ENCODE measurements around the gene PRR5L.

PRR5L gene

GRCh38 chr11:36453678-36454077, 157.6 kb downstream of the PRR5L start:
- Histone ChIP-seq H3K27ac (ENCODE audit: low read depth, low read length) (no peak overlapping the region), H3K4me3 (ENCODE audit: low read depth in 1 of 2, low read length in 2 of 2) (no peak overlapping the region), H3K9ac (ENCODE audit: low read depth in 1 of 2, low read length in 2 of 2) (no peak overlapping the region), H3K36me3 (ENCODE audit: control insufficient read depth in 1 of 2, insufficient read depth in 2 of 2, low read length in 2 of 2) (peaks cover 15 to 30% of the 10 kb centered on the region in 2 donors), H3K4me1 (ENCODE audit: control insufficient read depth in 1 of 2, insufficient read depth in 2 of 2, low read length in 2 of 2) (peaks cover 23 to 26% of the 10 kb centered on the region in 2 donors), H3K9me3 (ENCODE audit: control insufficient read depth in 1 of 2, low read length in 2 of 2) (no peaks in the 10 kb centered on the region), H3K27me3 (ENCODE audit: control insufficient read depth in 1 of 2, insufficient read depth in 2 of 2, low read length in 2 of 2) (no peaks in the 10 kb centered on the region)

GRCh38 chr11:36454551-36454940, 158.5 kb downstream of the PRR5L start:
- Histone ChIP-seq H3K4me1 (ENCODE audit: control insufficient read depth in 1 of 2, insufficient read depth in 2 of 2, low read length in 2 of 2) (peaks cover 23 to 25% of the 10 kb centered on the region in 2 donors), H3K4me3 (ENCODE audit: low read depth in 1 of 2, low read length in 2 of 2) (no peak overlapping the region), H3K9me3 (ENCODE audit: control insufficient read depth in 1 of 2, low read length in 2 of 2) (no peaks in the 10 kb centered on the region), H3K36me3 (ENCODE audit: control insufficient read depth in 1 of 2, insufficient read depth in 2 of 2, low read length in 2 of 2) (peaks cover 15 to 30% of the 10 kb centered on the region in 2 donors), H3K27me3 (ENCODE audit: control insufficient read depth in 1 of 2, insufficient read depth in 2 of 2, low read length in 2 of 2) (no peaks in the 10 kb centered on the region), H3K27ac (ENCODE audit: low read depth, low read length) (no peak overlapping the region), H3K9ac (ENCODE audit: low read depth in 1 of 2, low read length in 2 of 2) (no peak overlapping the region)

GRCh38 chr11:36454941-36455631, 159.0 kb downstream of the PRR5L start:
- peak overlapping the region; percentile 41 for H3K27ac ChIP-seq (ENCODE audit: low read depth, low read length)
- H3K36me3 ChIP-seq (ENCODE audit: control insufficient read depth in 1 of 2, insufficient read depth in 2 of 2, low read length in 2 of 2), result peaks cover 15 to 30% of the 10 kb centered on the region in 2 donors
- peaks cover 17 to 19% of the 10 kb centered on the region in 2 donors for H3K4me1 ChIP-seq (ENCODE audit: control insufficient read depth in 1 of 2, insufficient read depth in 2 of 2, low read length in 2 of 2)

GRCh38 chr11:36455658-36456111, 159.6 kb downstream of the PRR5L start:
- peak overlapping the region; percentile 41 for H3K27ac ChIP-seq (ENCODE audit: low read depth, low read length)
- no peaks in the 10 kb centered on the region for H3K9me3 ChIP-seq (ENCODE audit: control insufficient read depth in 1 of 2, low read length in 2 of 2)
- H3K36me3 ChIP-seq (ENCODE audit: control insufficient read depth in 1 of 2, insufficient read depth in 2 of 2, low read length in 2 of 2), result peaks cover 15 to 30% of the 10 kb centered on the region in 2 donors
- peak overlapping the region in 1 of 2 donors; percentile 7 for H3K9ac ChIP-seq (ENCODE audit: low read depth in 1 of 2, low read length in 2 of 2)
- H3K27me3 ChIP-seq (ENCODE audit: control insufficient read depth in 1 of 2, insufficient read depth in 2 of 2, low read length in 2 of 2), result no peaks in the 10 kb centered on the region
- peaks cover 13% of the 10 kb centered on the region in 2 donors for H3K4me1 ChIP-seq (ENCODE audit: control insufficient read depth in 1 of 2, insufficient read depth in 2 of 2, low read length in 2 of 2)
- H3K4me3 ChIP-seq (ENCODE audit: low read depth in 1 of 2, low read length in 2 of 2), result no peak overlapping the region

More at GRCh38 chr11:36454941-36455631, 159.0 kb downstream of the PRR5L start:
- Histone ChIP-seq H3K9ac (ENCODE audit: low read depth in 1 of 2, low read length in 2 of 2) (no peak overlapping the region), H3K4me3 (ENCODE audit: low read depth in 1 of 2, low read length in 2 of 2) (no peak overlapping the region), H3K9me3 (ENCODE audit: control insufficient read depth in 1 of 2, low read length in 2 of 2) (no peaks in the 10 kb centered on the region), H3K27me3 (ENCODE audit: control insufficient read depth in 1 of 2, insufficient read depth in 2 of 2, low read length in 2 of 2) (no peaks in the 10 kb centered on the region)

GRCh38 chr11:36456156-36456555, 160.1 kb downstream of the PRR5L start:
- Histone ChIP-seq H3K9ac (ENCODE audit: low read depth in 1 of 2, low read length in 2 of 2) (peak overlapping the region; percentile 7 to 38), H3K4me1 (ENCODE audit: control insufficient read depth in 1 of 2, insufficient read depth in 2 of 2, low read length in 2 of 2) (peaks cover 8 to 9% of the 10 kb centered on the region in 2 donors)

GRCh38 chr11:36458129-36458915, 162.2 kb downstream of the PRR5L start:
- H3K9me3 ChIP-seq (ENCODE audit: control insufficient read depth in 1 of 2, low read length in 2 of 2), result no peaks in the 10 kb centered on the region
- no peak overlapping the region for H3K27ac ChIP-seq (ENCODE audit: low read depth, low read length)
- H3K9ac ChIP-seq (ENCODE audit: low read depth in 1 of 2, low read length in 2 of 2), result no peak overlapping the region
- H3K27me3 ChIP-seq (ENCODE audit: control insufficient read depth in 1 of 2, insufficient read depth in 2 of 2, low read length in 2 of 2), result no peaks in the 10 kb centered on the region
- no peak overlapping the region for H3K4me3 ChIP-seq (ENCODE audit: low read depth in 1 of 2, low read length in 2 of 2)
- H3K36me3 ChIP-seq (ENCODE audit: control insufficient read depth in 1 of 2, insufficient read depth in 2 of 2, low read length in 2 of 2), result peaks cover 5 to 25% of the 10 kb centered on the region in 2 donors
- peaks cover 3 to 9% of the 10 kb centered on the region in 2 donors for H3K4me1 ChIP-seq (ENCODE audit: control insufficient read depth in 1 of 2, insufficient read depth in 2 of 2, low read length in 2 of 2)

More at GRCh38 chr11:36456156-36456555, 160.1 kb downstream of the PRR5L start:
- H3K27me3 ChIP-seq (ENCODE audit: control insufficient read depth in 1 of 2, insufficient read depth in 2 of 2, low read length in 2 of 2), result no peaks in the 10 kb centered on the region
- no peaks in the 10 kb centered on the region for H3K9me3 ChIP-seq (ENCODE audit: control insufficient read depth in 1 of 2, low read length in 2 of 2)
- peaks cover 10 to 25% of the 10 kb centered on the region in 2 donors for H3K36me3 ChIP-seq (ENCODE audit: control insufficient read depth in 1 of 2, insufficient read depth in 2 of 2, low read length in 2 of 2)
- no peak overlapping the region for H3K4me3 ChIP-seq (ENCODE audit: low read depth in 1 of 2, low read length in 2 of 2)
- peak overlapping the region; percentile 60 for H3K27ac ChIP-seq (ENCODE audit: low read depth, low read length)

- Histone ChIP-seq H3K4me3 (ENCODE audit: low read depth in 1 of 2, low read length in 2 of 2) (no peak overlapping the region), H3K4me1 (ENCODE audit: control insufficient read depth in 1 of 2, insufficient read depth in 2 of 2, low read length in 2 of 2) (peaks cover 3 to 9% of the 10 kb centered on the region in 2 donors), H3K27ac (ENCODE audit: low read depth, low read length) (no peak overlapping the region), H3K27me3 (ENCODE audit: control insufficient read depth in 1 of 2, insufficient read depth in 2 of 2, low read length in 2 of 2) (no peaks in the 10 kb centered on the region), H3K9ac (ENCODE audit: low read depth in 1 of 2, low read length in 2 of 2) (no peak overlapping the region), H3K9me3 (ENCODE audit: control insufficient read depth in 1 of 2, low read length in 2 of 2) (no peaks in the 10 kb centered on the region), H3K36me3 (ENCODE audit: control insufficient read depth in 1 of 2, insufficient read depth in 2 of 2, low read length in 2 of 2) (peaks cover 5 to 19% of the 10 kb centered on the region in 2 donors)
Observed at GRCh38 chr11:36459046-36459445, 163.0 kb downstream of the PRR5L start.

- Histone ChIP-seq H3K9me3 (ENCODE audit: control insufficient read depth in 1 of 2, low read length in 2 of 2) (no peaks in the 10 kb centered on the region), H3K9ac (ENCODE audit: low read depth in 1 of 2, low read length in 2 of 2) (no peak overlapping the region), H3K27me3 (ENCODE audit: control insufficient read depth in 1 of 2, insufficient read depth in 2 of 2, low read length in 2 of 2) (no peaks in the 10 kb centered on the region), H3K27ac (ENCODE audit: low read depth, low read length) (no peak overlapping the region), H3K36me3 (ENCODE audit: control insufficient read depth in 1 of 2, insufficient read depth in 2 of 2, low read length in 2 of 2) (peaks cover 0 to 16% of the 10 kb centered on the region in 2 donors), H3K4me1 (ENCODE audit: control insufficient read depth in 1 of 2, insufficient read depth in 2 of 2, low read length in 2 of 2) (peaks cover 3 to 5% of the 10 kb centered on the region in 2 donors), H3K4me3 (ENCODE audit: low read depth in 1 of 2, low read length in 2 of 2) (no peak overlapping the region)
Observed at GRCh38 chr11:36460220-36460619, 164.1 kb downstream of the PRR5L start.

GRCh38 chr11:36462321-36462720, 166.2 kb downstream of the PRR5L start:
- no peaks in the 10 kb centered on the region for H3K9me3 ChIP-seq (ENCODE audit: control insufficient read depth in 1 of 2, low read length in 2 of 2)
- no peaks in the 10 kb centered on the region for H3K27me3 ChIP-seq (ENCODE audit: control insufficient read depth in 1 of 2, insufficient read depth in 2 of 2, low read length in 2 of 2)
- no peak overlapping the region for H3K27ac ChIP-seq (ENCODE audit: low read depth, low read length)
- no peak overlapping the region for H3K4me3 ChIP-seq (ENCODE audit: low read depth in 1 of 2, low read length in 2 of 2)
- H3K9ac ChIP-seq (ENCODE audit: low read depth in 1 of 2, low read length in 2 of 2), result no peak overlapping the region
- H3K4me1 ChIP-seq (ENCODE audit: control insufficient read depth in 1 of 2, insufficient read depth in 2 of 2, low read length in 2 of 2), result no peaks in the 10 kb centered on the region
- H3K36me3 ChIP-seq (ENCODE audit: control insufficient read depth in 1 of 2, insufficient read depth in 2 of 2, low read length in 2 of 2), result peaks cover 0 to 8% of the 10 kb centered on the region in 2 donors

GRCh38 chr11:36463781-36464180, 167.7 kb downstream of the PRR5L start:
- Histone ChIP-seq H3K27me3 (ENCODE audit: control insufficient read depth in 1 of 2, insufficient read depth in 2 of 2, low read length in 2 of 2) (no peaks in the 10 kb centered on the region), H3K4me1 (ENCODE audit: control insufficient read depth in 1 of 2, insufficient read depth in 2 of 2, low read length in 2 of 2) (no peaks in the 10 kb centered on the region), H3K27ac (ENCODE audit: low read depth, low read length) (no peak overlapping the region), H3K36me3 (ENCODE audit: control insufficient read depth in 1 of 2, insufficient read depth in 2 of 2, low read length in 2 of 2) (peaks cover 0 to 8% of the 10 kb centered on the region in 2 donors), H3K9ac (ENCODE audit: low read depth in 1 of 2, low read length in 2 of 2) (no peak overlapping the region), H3K4me3 (ENCODE audit: low read depth in 1 of 2, low read length in 2 of 2) (no peak overlapping the region), H3K9me3 (ENCODE audit: control insufficient read depth in 1 of 2, low read length in 2 of 2) (no peaks in the 10 kb centered on the region)
